Measurements from ENCODE around the gene COL21A1.

Gene COL21A1

DNA sequence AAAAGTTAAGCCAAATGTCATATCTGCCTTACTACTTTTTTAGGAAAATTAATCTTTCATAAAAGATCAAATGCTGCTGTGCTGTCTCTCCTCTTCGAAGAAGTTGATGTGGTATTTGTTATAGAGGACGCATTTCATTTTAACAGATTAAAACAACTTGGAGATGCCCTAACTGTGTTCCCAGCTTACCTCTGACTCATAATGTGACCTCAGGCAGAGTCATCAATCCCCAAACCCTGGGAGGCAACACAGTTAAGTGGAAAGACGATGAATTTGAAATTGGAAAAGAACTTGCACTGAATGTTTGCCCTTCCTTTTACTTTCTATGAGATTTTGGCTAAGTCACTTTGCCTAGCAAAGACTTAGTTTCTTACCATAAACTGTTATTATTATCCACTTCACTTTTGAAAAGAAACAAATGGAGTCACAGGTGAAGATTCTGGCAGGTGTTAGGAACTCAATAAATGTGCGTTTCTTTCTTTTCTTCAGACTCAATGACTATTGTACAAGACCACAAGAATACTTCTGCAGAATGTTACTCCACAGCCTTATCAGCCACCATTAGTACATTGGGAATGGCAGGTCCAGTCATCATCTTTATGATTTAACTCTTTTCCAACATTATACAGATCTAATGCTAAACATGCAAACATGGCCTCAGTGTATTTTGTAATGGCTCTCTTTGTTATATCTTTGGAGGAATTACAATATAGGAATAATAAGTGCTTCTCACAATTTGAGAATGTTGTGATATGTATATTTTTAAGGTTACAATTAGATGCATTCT lies 102.6 kb downstream of the COL21A1 start:
- no peaks in the 10 kb centered on the region for H3K4me1 Mint-ChIP-seq

DNA sequence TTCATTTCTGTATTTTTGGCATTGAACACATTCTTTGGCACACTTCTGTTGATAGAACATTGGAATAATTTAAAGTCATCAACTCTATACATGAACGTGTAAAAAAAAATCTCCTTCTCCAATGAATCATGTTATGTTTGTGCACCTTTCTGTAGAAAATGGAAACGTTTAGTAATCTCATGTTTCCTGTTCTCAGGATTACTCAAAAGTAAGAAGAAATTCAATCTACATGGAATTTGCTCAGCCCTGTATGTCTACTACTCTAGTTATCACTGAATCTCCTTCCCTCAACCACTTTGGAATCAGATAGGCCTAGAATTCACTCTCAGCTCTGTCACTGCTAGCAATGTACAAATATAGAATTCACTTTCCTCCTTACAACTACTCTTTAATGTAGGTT lies 103.6 kb downstream of the COL21A1 start:
- no peaks in the 10 kb centered on the region for H3K4me1 Mint-ChIP-seq
- H3K27me3 Mint-ChIP-seq, result no peaks in the 10 kb centered on the region
- no peak overlapping the region for H3K4me3 Mint-ChIP-seq
- no peaks in the 10 kb centered on the region for H3K36me3 Mint-ChIP-seq
- no peak overlapping the region for H3K27ac Mint-ChIP-seq
- no peak for ATAC-seq
- peaks cover 10% of the 10 kb centered on the region for H3K9me3 Mint-ChIP-seq

More for the DNA sequence above, 102.6 kb downstream of the COL21A1 start:
- H3K9me3 Mint-ChIP-seq, result peaks cover 13% of the 10 kb centered on the region
- no peak overlapping the region for H3K4me3 Mint-ChIP-seq
- no peaks in the 10 kb centered on the region for H3K36me3 Mint-ChIP-seq
- no peak for ATAC-seq
- H3K27me3 Mint-ChIP-seq, result no peaks in the 10 kb centered on the region
- H3K27ac Mint-ChIP-seq, result no peak overlapping the region

DNA sequence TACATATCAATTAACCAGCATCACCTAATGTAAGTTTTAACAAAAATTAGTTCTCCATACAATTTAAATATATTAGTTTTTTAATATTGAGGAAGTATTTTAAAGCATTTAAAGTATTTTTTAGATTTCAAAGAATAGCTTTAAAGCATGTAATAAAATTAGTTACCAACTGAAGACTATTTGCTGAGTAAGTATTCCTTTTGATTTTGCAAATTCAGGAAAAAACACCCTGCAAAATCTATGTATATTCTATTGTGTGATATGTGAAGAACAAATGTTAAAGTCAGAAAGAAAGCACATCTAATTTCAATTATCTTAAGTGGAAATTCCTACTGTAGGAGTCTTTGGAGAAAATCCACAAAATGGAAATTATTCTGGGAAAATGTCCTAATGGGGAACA lies 107.3 kb downstream of the COL21A1 start:
- Mint-ChIP-seq H3K27me3 (no peaks in the 10 kb centered on the region), H3K36me3 (no peaks in the 10 kb centered on the region)
- ATAC-seq, result no peak

DNA sequence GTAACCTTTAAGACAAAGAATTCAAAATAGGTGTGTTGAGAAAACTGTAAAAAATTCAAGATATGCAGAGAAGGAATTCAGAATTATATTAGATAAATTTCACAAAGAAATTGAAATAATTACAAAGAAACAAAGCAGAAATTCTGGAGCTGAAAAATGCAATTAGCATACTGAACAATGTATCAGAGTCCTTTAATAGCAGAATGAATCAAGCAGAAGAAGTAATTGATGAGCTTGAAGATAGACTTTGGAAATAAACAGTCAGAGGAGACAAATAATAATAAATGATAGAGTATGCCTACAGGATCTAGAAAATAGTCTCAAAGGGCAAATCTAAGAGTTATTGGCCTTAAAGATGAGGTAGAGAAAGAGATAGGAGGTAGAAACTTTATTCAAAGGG lies 131.7 kb downstream of the COL21A1 start:
- H3K27me3 Mint-ChIP-seq, result no peaks in the 10 kb centered on the region
- peaks cover 15% of the 10 kb centered on the region for H3K9me3 Mint-ChIP-seq
- no peaks in the 10 kb centered on the region for H3K36me3 Mint-ChIP-seq
- ATAC-seq, result no peak
- no peak overlapping the region for H3K4me3 Mint-ChIP-seq
- no peak overlapping the region for H3K27ac Mint-ChIP-seq
- H3K4me1 Mint-ChIP-seq, result no peaks in the 10 kb centered on the region

More for the DNA sequence above, 107.3 kb downstream of the COL21A1 start:
- Mint-ChIP-seq H3K4me1 (no peaks in the 10 kb centered on the region), H3K9me3 (peaks cover 20% of the 10 kb centered on the region), H3K27ac (no peak overlapping the region), H3K4me3 (no peak overlapping the region)

DNA sequence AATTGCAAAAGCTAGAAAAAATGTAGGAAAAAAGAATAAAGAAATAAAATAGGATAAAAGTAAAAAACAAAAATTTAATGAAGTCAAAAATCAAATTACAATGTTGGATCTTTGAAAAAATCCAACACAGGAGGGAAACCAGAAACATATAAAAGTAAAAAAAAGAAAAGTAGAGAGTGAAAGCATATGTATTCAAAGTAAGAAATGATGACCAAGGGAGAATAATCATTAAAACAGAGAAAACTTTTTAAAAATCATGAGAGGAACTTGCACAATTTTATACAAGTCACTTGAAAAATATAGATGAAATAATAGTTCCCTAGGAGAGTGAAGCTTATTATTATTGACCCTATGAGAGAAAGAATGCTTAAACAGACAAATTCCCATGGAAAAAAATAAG lies 138.2 kb downstream of the COL21A1 start:
- no peak for ATAC-seq
- H3K27ac Mint-ChIP-seq, result no peak overlapping the region
- no peaks in the 10 kb centered on the region for H3K4me1 Mint-ChIP-seq
- no peaks in the 10 kb centered on the region for H3K36me3 Mint-ChIP-seq
- H3K9me3 Mint-ChIP-seq, result no peaks in the 10 kb centered on the region
- H3K4me3 Mint-ChIP-seq, result no peak overlapping the region
- no peaks in the 10 kb centered on the region for H3K27me3 Mint-ChIP-seq

DNA sequence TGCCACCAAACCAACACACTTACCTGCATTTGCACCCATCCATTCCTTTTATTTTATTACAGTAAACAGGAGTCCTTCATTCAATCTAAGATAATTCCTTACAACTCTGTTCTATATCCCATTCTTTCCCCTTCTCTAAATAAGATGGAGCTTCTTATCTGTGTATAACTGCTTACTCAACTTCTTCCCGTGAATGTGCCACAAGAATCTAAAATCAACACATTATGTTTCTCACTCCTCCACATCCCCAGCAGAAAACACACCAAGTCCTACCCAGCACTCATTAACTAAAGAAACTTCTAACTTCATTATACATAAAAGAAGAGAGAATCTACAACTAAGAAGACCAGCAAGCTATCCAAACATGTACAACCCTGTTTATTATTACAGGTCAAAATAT lies 141.1 kb downstream of the COL21A1 start:
- H3K36me3 Mint-ChIP-seq, result no peaks in the 10 kb centered on the region
- no peak overlapping the region for H3K4me3 Mint-ChIP-seq
- no peak overlapping the region for H3K27ac Mint-ChIP-seq
- no peak for ATAC-seq
- no peaks in the 10 kb centered on the region for H3K9me3 Mint-ChIP-seq
- H3K4me1 Mint-ChIP-seq, result no peaks in the 10 kb centered on the region
- H3K27me3 Mint-ChIP-seq, result no peaks in the 10 kb centered on the region

DNA sequence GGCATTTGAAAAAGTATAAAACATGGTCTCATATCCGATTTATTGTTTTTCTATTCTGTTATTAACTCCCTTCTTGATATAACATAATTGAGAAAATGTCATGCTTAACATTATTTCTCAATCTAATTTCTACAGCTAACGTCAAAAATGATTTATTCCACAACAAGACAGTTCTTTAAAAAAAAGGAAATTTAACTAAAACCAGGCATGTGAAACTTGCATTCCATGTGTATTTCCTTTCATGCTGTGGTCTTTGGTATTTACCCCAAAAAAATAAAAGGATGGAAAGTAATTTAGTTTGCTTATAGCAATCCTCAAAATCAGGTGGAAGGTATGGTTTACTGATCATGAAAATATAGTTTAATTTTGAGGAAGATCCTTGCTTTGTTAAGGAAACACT lies 142.8 kb downstream of the COL21A1 start:
- Mint-ChIP-seq H3K36me3 (no peaks in the 10 kb centered on the region), H3K27ac (no peak overlapping the region), H3K27me3 (no peaks in the 10 kb centered on the region), H3K9me3 (peaks cover under 1% of the 10 kb centered on the region), H3K4me1 (no peaks in the 10 kb centered on the region), H3K4me3 (no peak overlapping the region)
- no peak for ATAC-seq

DNA sequence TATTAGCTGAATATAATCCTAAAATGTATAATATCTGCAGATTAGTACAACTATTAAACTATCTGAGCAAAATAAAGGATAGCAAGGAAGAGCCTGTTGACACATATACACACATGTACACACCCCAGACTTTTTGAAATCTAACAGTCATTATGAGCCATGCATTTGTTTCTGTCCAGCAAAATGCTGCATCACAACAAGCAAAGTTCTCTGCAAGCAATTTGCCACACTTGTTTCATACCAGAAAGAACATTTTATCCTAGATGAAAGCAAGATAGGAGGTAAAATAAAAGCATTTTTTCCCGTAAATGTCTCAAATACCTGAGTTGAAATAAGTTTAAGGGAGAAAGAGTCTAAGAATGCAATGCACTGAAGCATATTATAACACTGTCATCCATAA lies 145.2 kb downstream of the COL21A1 start:
- Mint-ChIP-seq H3K4me1 (no peaks in the 10 kb centered on the region), H3K4me3 (no peak overlapping the region), H3K36me3 (no peaks in the 10 kb centered on the region), H3K27ac (no peak overlapping the region), H3K9me3 (peaks cover 4% of the 10 kb centered on the region), H3K27me3 (no peaks in the 10 kb centered on the region)
- ATAC-seq, result no peak

DNA sequence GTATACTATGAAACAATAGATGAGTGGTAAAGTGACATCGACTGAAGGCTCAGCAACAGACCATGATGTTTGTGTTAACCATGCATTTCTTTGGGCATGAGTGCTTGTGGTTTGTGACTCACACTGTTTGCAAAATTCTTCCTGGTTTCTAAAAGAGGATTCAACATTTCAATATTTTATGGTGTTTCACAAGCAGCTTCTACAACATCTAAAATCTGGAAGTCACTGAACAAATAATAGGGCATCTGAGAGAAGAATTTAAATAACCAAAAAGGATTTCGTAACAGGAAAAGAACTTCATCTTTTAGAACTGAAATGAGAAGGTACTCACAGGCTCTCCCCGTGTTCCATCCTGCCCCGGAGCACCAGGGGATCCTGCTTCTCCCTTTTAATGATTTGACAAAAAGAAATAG lies 146.2 kb downstream of the COL21A1 start:
- Mint-ChIP-seq H3K27ac (no peak overlapping the region), H3K4me1 (no peaks in the 10 kb centered on the region), H3K9me3 (peaks cover 4% of the 10 kb centered on the region), H3K4me3 (no peak overlapping the region), H3K36me3 (no peaks in the 10 kb centered on the region), H3K27me3 (no peaks in the 10 kb centered on the region)
- no peak for ATAC-seq

DNA sequence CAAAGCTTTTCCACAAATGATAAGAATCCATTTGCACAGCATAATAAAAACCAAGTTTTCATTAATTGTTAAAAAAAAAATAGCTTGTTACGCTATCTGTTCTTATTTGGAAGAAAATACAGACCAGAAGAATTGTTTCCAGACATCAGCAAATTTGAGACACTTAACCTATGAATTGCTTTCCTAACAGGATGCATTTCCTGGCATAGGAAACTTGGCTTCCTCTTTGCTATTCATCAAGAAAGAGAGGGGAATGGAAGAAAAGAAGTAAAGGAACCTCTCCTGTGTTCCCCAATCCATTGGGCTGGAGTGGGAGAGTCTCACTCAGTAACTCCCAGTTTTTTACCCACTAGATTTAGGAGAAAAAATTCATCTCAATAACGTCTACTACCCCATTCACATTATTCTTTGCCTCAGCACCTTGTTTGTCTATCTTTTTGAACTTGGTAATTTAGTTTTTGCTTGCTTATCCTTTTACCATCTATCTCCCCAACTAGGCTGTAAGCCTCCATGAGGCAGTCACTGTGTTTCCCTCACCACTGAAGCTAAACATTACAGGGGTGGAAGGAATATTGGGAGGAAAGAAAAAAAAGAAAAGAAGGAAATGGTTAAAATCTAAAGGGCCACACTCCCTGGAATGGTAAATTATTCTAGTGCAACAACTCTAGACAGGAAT lies 150.3 kb downstream of the COL21A1 start:
- Mint-ChIP-seq H3K4me1 (no peaks in the 10 kb centered on the region), H3K4me3 (no peak overlapping the region), H3K27ac (no peak overlapping the region), H3K36me3 (no peaks in the 10 kb centered on the region), H3K9me3 (peaks cover 16% of the 10 kb centered on the region), H3K27me3 (no peaks in the 10 kb centered on the region)
- ATAC-seq, result no peak

DNA sequence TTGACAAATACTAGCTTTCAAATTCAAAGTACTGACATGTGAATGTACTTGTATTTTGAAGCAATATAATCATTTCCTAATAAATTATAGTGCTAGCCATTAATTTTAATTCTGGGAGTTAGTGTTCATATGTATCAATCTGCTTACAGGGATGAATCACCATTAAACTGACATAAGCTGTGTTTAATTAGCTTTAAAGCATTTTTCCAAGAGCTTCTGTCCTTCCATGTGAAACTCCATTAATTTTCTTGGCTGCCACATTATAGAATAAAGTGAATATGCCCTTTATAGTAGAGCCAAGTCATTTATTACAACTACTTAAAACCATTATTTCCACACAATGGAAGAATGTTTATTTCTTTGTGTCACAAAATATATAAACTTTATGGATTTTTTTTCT lies 150.8 kb downstream of the COL21A1 start:
- Mint-ChIP-seq H3K36me3 (no peaks in the 10 kb centered on the region), H3K4me1 (no peaks in the 10 kb centered on the region), H3K27ac (no peak overlapping the region), H3K4me3 (no peak overlapping the region), H3K27me3 (no peaks in the 10 kb centered on the region), H3K9me3 (peaks cover 16% of the 10 kb centered on the region)
- no peak for ATAC-seq

DNA sequence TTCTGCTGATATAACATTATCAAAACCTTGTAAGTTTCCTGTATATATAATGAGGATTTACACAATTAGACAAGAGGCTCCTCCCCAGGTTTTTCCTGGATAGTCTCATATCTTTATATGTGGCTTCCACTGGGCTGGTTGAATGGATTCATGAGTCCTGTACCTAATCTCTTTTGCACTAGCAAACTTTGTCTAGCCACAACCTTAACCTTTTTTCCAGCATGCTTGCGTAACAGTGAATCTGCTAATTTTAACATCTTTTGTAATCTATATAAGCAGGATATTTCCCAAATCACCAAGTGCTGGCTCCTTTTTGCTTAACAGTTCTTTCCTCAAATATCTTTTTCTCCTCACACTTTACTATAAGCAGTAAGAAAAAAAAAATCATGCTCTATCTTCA lies 153.6 kb downstream of the COL21A1 start:
- peaks cover 12% of the 10 kb centered on the region for H3K9me3 Mint-ChIP-seq
- no peak for ATAC-seq
- no peaks in the 10 kb centered on the region for H3K27me3 Mint-ChIP-seq
- H3K36me3 Mint-ChIP-seq, result no peaks in the 10 kb centered on the region
- no peak overlapping the region for H3K4me3 Mint-ChIP-seq
- H3K27ac Mint-ChIP-seq, result no peak overlapping the region
- H3K4me1 Mint-ChIP-seq, result no peaks in the 10 kb centered on the region

DNA sequence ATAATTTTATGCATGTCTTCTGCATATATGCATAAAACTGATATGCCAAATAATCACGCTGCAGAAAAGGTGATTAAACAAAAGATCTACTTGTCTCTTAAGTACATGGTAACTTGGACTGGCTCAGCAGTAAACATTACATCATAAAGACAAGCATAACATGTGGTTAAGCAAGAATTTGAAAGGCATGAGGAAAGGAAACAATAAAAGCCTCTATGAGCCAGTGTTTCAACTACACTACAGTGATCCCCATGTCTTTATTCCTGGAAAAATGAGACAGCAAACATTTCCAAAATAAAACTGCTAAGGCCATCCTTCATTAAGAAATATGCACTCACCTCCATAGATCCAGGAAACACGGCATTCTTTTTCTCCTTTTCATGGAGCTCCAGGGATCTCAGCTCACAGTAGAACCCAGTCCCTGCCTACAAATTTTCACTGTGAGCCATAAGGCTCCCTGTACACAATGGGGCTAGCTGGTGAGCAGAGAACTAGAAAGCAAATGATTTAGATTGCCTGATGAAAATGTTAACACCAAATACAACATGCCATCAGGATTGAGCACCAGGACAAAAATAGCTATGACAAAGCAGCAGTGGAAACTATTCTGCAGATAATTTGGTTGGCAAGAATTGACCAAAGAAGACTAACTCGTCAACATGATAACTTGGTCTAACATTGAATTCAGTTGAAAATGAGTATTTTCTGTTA lies 156.1 kb downstream of the COL21A1 start:
- no peaks in the 10 kb centered on the region for H3K27me3 Mint-ChIP-seq
- no peak for ATAC-seq
- H3K4me3 Mint-ChIP-seq, result no peak overlapping the region
- no peaks in the 10 kb centered on the region for H3K4me1 Mint-ChIP-seq
- peaks cover 14% of the 10 kb centered on the region for H3K9me3 Mint-ChIP-seq
- no peaks in the 10 kb centered on the region for H3K36me3 Mint-ChIP-seq
- H3K27ac Mint-ChIP-seq, result no peak overlapping the region

DNA sequence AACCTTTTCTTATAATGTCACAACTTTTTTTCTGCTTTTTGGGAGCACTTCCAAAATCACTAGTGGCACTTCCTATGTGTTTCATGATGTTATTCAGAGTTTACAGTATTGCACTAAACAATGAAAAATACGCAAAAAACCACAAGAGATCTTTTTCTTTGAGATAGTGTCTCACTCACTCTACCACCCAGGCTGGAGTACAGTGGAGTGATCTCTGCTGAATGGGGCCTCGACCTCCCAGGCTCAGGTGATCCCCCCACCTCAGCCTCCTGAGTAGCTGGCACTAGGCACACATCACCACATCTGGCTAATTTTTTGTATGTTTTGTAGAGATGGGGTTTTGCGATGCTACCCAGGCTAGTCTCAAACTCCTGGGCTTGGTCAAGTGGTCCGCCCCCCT lies 158.7 kb downstream of the COL21A1 start:
- no peak for ATAC-seq
- H3K4me1 Mint-ChIP-seq, result no peaks in the 10 kb centered on the region
- no peaks in the 10 kb centered on the region for H3K27me3 Mint-ChIP-seq
- peaks cover 7% of the 10 kb centered on the region for H3K9me3 Mint-ChIP-seq
- no peak overlapping the region for H3K27ac Mint-ChIP-seq
- H3K4me3 Mint-ChIP-seq, result no peak overlapping the region
- H3K36me3 Mint-ChIP-seq, result no peaks in the 10 kb centered on the region

DNA sequence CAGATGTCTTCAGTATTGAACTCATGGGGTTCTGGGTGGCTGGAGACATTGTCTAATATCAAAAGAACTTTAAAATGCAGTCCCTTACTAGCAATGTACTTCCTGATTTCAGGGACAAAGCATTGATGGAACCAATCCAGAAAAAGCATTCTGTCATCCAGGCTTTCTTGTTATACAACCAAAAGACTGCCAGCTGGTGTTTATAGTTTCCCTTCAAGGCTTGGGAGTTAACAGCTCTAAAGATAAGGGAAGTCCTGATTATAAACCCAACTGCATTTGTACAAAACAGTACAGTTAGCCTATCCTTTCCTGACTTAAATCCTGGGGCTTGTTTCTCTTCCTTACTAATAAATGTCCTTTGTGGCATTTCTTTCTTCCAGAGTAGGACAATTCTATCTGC lies 160.0 kb downstream of the COL21A1 start:
- no peak overlapping the region for H3K27ac Mint-ChIP-seq
- no peak for ATAC-seq
- no peaks in the 10 kb centered on the region for H3K36me3 Mint-ChIP-seq

More for the DNA sequence above, 160.0 kb downstream of the COL21A1 start:
- H3K9me3 Mint-ChIP-seq, result peaks cover 6% of the 10 kb centered on the region
- H3K27me3 Mint-ChIP-seq, result no peaks in the 10 kb centered on the region
- H3K4me1 Mint-ChIP-seq, result no peaks in the 10 kb centered on the region
- no peak overlapping the region for H3K4me3 Mint-ChIP-seq
